ENCODE results near the gene AOPEP.

GRCh38 chr9:94864196-94864595 is 137.7 kb downstream of the AOPEP start:
- TF ChIP-seq, protein P1, sequence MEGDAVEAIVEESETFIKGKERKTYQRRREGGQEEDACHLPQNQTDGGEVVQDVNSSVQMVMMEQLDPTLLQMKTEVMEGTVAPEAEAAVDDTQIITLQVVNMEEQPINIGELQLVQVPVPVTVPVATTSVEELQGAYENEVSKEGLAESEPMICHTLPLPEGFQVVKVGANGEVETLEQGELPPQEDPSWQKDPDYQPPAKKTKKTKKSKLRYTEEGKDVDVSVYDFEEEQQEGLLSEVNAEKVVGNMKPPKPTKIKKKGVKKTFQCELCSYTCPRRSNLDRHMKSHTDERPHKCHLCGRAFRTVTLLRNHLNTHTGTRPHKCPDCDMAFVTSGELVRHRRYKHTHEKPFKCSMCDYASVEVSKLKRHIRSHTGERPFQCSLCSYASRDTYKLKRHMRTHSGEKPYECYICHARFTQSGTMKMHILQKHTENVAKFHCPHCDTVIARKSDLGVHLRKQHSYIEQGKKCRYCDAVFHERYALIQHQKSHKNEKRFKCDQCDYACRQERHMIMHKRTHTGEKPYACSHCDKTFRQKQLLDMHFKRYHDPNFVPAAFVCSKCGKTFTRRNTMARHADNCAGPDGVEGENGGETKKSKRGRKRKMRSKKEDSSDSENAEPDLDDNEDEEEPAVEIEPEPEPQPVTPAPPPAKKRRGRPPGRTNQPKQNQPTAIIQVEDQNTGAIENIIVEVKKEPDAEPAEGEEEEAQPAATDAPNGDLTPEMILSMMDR (IDR thresholded peaks at IDR 0.05) = no peak
- TF ChIP-seq POLR2A (IDR thresholded peaks at IDR 0.05) = no peak
- TF ChIP-seq EP300 (IDR thresholded peaks at IDR 0.05) = no peak

Data from sigmoid colon (tissue), 4 donors.